Omental fat pad (tissue), 4 donors: Measurements from ENCODE around the gene LRRFIP1. TPM values are rescaled to one million over a fixed set of nuclear protein-coding genes. Genes with fewer than 3 reads are reported as not detected.

Experiments used
- ATAC-seq: fragments of 150-250 bp; one replicate; pipeline ENCODE4 v1.9.1; 2016; ENCODE audit warnings: mild to moderate bottlenecking, moderate library complexity; ENCODE audit not compliant: low FRiP score
- DNase-seq: peaks from one replicate; pipeline ENCODE4 v3.0.0-alpha.2; 2019; ENCODE audit warnings: low spot score
- total RNA-seq, 4 donors: library from RNA; depleted of rRNA; stranded (reverse); fragments of >200 nt; gene quantifications; one replicate each; pipeline ENCODE4 v1.1.0, GENCODE V29; 2016
- TF ChIP-seq, protein P1 (sequence below), 3 donors: fragments of 450-650 bp; IDR thresholded peaks; one replicate each; pipeline ENCODE4 v1.5.1; 2016 to 2017; ENCODE audit warnings: antibody characterized with exemption in 3 of 3, mild to moderate bottlenecking in 3 of 3, moderate library complexity in 2 of 3

Gene LRRFIP1
- total RNA-seq, 4 donors from 2014 or later: 90.0 to 257 (median 113) TPM

DNA sequence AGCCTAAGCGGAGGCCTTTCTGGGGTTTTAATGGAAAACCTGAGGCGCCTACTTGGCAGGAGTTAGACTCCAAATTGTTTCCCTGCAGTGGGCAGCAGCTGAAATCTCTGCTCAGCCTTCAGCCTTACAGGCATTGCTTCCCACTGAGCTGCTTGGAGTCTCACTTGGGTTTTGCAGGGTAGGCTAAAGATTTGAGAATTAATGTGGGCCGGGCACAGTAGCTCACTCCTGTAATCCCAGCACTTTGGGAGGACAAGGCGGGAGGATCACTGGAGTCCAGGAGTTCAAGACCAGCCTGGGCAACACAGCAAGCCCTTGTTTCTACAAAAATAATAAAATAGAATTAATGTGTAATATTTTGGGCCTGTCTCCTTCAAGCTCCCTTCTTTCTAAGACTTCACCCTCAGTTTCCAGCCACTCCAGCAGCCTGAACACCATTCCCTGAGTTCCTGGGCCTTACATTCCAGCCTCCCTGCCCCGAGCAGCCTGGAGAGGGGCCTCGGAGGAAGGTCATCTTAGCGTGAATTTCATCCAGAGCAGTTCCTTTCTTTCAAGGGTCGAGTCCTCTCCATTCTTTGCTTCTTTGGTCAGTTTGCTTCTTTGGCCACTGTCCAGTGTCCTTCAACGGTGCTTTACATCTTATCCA lies 27.8 kb upstream of the LRRFIP1 start:
- DNase-seq (no peak), ATAC-seq (no peak)
- TF ChIP-seq, protein P1, sequence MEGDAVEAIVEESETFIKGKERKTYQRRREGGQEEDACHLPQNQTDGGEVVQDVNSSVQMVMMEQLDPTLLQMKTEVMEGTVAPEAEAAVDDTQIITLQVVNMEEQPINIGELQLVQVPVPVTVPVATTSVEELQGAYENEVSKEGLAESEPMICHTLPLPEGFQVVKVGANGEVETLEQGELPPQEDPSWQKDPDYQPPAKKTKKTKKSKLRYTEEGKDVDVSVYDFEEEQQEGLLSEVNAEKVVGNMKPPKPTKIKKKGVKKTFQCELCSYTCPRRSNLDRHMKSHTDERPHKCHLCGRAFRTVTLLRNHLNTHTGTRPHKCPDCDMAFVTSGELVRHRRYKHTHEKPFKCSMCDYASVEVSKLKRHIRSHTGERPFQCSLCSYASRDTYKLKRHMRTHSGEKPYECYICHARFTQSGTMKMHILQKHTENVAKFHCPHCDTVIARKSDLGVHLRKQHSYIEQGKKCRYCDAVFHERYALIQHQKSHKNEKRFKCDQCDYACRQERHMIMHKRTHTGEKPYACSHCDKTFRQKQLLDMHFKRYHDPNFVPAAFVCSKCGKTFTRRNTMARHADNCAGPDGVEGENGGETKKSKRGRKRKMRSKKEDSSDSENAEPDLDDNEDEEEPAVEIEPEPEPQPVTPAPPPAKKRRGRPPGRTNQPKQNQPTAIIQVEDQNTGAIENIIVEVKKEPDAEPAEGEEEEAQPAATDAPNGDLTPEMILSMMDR (IDR thresholded peaks at IDR 0.05): no peak

DNA sequence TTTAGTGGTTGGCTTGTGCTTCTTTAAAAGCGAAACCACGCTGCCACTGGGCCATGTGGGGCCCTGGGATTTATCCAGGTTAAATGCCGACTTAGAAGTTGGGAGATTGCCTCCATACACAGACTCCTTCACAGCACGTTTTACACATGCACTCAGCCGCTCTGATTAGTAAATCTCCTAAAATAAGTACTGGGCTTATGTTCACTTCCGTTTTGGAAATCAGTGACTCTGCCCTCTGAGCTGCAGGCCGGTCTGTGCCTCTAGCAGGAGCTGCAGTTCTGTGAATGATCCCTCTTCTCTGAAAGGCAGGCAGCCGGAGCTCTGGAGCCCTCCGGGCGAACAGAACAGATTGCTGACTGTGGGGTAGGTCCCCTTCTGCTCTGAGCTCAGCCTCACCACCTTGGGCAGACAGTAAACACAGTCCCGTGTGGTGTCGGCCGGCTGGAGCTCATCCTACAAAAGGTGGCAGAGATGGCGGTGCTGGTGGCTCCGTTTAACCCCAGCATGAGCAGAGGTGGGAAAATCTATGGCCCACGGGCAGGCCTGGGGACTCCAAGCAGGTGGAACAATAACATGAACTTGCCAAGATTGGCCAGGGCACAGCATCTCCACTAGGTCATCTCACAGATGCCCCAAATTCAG lies 27.1 kb upstream of the LRRFIP1 start:
- TF ChIP-seq, protein P1 (IDR thresholded peaks at IDR 0.05): no peak
- ATAC-seq (peak; percentile 41), DNase-seq (no peak)

DNA sequence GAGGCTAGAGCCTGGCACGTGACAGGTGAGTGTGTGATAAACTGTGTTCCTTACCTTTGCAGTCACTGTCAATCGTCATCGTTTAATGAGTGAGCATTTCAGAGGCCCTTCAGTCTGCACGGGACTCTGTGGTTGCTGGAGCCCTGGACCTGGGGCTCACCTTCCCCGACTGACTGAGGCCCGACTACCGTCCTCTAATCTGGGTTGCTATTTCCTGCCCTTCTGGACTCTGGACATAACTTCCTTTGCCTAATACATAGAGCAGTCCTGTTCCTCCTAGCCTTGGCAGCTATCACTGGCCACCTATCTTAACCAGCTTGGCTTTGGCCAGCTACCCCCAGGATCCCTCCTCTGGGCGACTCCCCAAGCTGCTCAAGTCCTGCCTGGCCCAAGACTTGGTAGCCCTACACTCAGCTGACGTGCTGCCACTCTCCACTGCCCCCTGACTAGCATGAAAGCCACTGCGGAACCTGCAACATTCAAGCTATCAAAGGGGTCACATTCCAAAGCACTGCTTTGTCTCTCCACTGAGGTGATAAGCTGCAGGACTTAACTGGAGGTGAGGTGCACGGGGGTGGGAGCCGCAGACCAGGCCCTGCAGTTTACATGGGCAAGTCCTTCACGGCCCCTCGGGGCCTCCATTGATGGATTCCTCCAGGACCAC lies 25.8 kb upstream of the LRRFIP1 start:
- DNase-seq (no peak), ATAC-seq (no peak)
- TF ChIP-seq, protein P1 (IDR thresholded peaks at IDR 0.05): no peak

DNA sequence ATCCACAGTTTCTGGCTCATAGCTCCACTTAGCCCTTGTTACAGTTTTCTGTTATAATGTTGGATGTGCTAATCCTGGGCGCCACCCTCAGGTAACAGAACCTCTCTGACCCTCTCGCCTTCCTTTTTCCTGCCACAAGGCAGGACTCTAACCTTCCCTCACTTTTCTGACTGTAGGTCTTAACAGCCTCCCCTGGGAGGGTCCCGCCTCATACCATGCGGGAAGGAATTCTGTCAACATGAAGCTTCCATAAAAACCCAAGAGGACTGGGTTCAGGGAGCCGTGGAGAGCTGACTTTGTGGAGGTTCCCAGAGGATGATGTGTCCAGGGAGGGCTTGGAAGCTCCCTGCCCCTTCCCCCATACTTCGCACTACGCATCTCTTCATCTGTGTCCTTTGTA lies 25.0 kb upstream of the LRRFIP1 start:
- ATAC-seq (no peak), DNase-seq (no peak)
- TF ChIP-seq, protein P1 (IDR thresholded peaks at IDR 0.05): no peak

DNA sequence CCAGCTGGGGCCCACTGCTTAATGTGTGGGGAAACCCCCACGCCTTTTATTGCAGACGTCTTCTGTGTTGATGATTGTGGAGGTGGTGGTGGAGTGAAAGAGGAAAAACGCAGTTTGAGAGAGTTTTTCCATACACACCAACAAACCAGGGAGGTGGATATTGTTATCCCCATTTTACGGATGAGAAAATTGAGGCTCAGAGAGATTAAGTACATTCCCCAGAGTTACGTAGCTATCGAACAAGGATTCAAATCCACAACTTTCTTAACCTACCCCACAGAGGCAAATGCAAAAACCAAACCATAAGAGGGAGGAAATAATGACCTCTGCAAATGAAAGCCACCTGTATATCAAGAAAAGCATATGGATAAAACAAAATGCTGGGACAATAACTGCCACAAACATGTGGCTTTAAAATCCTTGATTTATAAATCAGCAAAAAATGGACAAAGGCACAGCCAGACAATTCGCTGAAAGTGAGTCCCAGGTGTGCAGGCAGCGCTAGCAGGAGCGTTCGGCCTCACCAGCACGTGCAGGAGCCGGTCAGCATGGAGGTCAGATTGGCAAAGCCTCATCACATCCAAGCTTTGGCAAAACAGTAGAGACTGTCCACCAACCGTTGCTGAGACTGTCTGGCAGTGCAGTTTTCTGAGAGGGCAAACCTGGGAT lies 24.2 kb upstream of the LRRFIP1 start:
- TF ChIP-seq, protein P1 (IDR thresholded peaks at IDR 0.05): no peak
- ATAC-seq (no peak), DNase-seq (no peak)

DNA sequence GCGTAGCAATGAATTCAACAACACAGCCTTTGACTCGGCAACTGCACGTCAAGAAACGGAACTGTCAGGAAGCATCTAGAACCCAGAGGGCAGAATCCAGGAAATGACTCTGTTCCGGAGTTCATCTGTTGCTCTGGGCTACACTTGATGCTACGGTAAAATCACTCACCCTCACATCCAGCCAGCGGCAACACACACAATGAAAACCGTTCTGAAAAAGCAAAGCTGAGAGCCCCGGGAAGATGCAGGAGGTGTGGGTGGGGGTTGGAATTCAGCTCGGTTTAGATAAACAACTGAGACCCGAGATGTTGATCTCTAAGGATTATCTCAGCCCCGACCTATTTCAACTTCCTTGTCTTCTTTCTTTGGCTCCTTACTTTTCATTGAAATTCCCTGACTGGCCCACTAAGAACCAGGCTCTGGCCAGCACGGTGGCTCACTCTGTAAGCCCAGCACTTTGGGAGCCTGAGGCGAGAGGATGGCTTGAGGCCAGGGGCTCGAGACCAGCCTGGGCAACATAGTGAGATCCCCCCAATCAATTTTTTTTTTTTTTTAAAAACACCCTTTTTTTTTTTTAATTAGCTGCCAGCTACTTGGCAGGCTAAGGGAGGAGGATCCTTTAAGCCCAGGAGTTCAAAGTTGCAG lies 23.5 kb upstream of the LRRFIP1 start:
- no peak for DNase-seq
- TF ChIP-seq, protein P1 (IDR thresholded peaks at IDR 0.05): no peak

More for the DNA sequence above, 23.5 kb upstream of the LRRFIP1 start:
- peak; percentile 50 for ATAC-seq
